AG10803 (cell line): ENCODE data around the gene CLASP1.

ENCODE experiments used
- DNase-seq: peaks from one replicate; pipeline ENCODE4 v3.0.0; 2010; ENCODE audit warnings: low read depth
- H3K4me3 ChIP-seq: 2 replicates; pipeline ENCODE4 v1.5.1; 2011; ENCODE audit warnings: mild to moderate bottlenecking, low read length, control low read depth
- CTCF ChIP-seq: conservative IDR thresholded peaks from 2 replicates; pipeline ENCODE4 v1.5.1; 2011; ENCODE audit warnings: mild to moderate bottlenecking, low read length, control low read depth, inconsistent platforms

CLASP1 gene

GRCh38 chr2:121670181-121670580, 20.9 kb upstream of the CLASP1 start:
- DNase-seq = no peak
- TF ChIP-seq CTCF = no peak
- no peak overlapping the region for H3K4me3 ChIP-seq

GRCh38 chr2:121667618-121668017, 18.4 kb upstream of the CLASP1 start:
- no peak for TF ChIP-seq CTCF
- no peak overlapping the region for H3K4me3 ChIP-seq
- no peak for DNase-seq

GRCh38 chr2:121666042-121666441, 16.8 kb upstream of the CLASP1 start:
- TF ChIP-seq CTCF = no peak
- no peak for DNase-seq
- no peak overlapping the region for H3K4me3 ChIP-seq

GRCh38 chr2:121665504-121665903, 16.2 kb upstream of the CLASP1 start:
- no peak overlapping the region for H3K4me3 ChIP-seq
- no peak for DNase-seq
- TF ChIP-seq CTCF = no peak

DNA sequence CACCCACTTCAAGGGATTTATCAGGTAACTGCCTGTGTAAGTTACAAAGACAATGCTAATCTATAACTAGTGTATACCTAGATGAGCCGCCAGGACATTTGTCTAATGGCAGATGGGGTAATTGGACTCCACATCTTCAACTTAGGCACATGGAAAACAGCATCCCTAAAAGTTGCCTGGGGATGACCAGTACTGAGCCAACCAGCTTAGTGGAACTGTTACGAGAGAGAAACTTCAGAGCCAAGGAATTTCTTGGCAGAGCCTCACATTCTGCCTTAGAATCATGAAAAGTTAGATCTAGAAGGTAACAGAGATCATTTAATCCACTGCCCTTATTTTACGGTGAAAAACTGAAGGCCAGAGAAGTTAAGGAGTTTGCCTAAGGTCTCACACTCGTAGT, 15.5 kb upstream of the CLASP1 start:
- no peak overlapping the region for H3K4me3 ChIP-seq
- no peak for TF ChIP-seq CTCF
- no peak for DNase-seq

DNA sequence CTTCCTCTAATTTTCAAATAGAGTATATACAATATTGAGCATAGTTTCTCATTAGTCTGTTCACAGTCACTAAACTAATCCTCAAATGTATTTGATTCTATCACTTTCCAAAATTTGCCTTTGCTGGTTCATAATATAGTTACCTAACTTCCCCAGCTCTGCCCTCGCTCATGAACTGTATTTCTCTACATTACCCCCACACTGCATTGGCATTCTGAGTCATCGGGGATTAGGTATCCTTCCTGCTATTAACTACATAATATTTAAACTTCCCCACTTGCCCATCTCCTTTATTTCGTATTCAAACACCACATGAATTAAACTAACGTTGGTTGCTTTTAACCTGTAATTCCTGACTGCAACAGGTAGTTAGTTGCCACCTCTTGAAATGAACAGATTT, 14.8 kb upstream of the CLASP1 start:
- TF ChIP-seq CTCF = no peak
- H3K4me3 ChIP-seq = no peak overlapping the region
- DNase-seq = no peak

DNA sequence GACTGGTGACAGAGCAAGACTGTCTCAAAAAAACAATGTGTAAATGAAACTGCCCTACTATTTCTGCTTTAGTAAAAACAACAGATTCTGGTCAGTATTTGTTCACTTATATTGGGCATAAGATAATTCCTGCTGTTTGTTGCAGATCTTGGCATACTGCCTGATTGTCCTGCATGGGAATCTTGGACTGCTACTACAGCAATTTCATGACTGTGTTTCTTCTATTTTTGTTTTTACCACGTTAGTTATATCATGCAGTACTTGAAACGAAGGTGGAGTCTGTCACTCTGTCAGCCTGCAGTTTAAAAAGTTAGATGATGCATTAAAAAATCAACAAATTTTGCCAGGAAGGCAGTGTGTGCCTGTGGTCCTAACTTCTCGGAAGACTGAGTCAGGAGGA, 14.2 kb upstream of the CLASP1 start:
- TF ChIP-seq CTCF = no peak
- H3K4me3 ChIP-seq = no peak overlapping the region
- DNase-seq = no peak
